HG03565 (cell line): ENCODE measurements around the gene MACROD2.

Source experiments
- ATAC-seq: cut with Tn5 transposase; IDR thresholded peaks from one replicate; pipeline ENCODE4 v1.9.1; 2021; ENCODE audit warnings: mild to moderate bottlenecking, moderate library complexity; ENCODE audit not compliant: unreplicated experiment

Gene MACROD2

DNA sequence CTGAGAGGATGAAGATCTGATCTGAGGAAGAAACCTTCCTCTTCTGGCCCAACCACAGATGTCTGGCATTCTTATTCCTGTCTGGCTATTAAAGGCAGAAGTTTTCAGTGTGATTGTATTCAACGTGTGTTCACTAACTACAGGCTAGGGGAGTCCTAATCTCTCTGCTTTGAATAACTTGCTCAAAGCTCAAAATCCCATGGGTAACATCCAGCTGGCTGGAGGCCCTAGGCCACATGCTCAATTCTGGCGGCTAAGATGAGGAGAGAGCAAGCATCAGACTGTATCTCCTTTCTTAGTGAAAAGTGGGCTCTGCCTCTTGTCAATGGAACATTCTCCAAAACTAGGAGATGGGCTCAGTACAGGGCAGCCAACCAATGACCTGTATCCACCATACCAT, 2099.9 kb downstream of the MACROD2 start:
- ATAC-seq, result no peak

DNA sequence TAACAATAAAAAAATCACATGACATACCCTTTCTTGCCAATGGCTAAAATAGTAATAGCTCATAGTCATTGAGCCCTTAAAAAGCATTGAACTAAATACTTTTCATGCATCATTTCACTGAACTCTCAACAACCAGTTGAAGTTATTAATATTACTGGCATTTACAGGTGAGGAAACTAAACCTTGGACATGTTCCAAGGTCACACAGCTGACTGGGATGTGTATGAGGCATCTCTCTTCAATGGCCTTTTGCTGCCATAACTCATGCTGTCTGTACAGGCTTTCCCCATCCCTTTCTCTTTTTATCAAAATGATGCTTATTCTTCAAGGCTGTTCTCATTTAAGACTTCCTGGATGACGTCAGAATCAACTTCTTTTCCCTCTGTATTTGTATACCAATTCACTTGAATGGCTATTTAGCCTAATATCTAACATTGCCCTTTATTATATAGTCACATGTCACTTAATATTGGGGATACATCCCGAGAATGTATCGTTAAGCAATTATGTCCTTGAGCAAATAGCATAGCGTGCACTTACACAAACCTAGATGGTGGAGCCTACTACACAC, 2101.5 kb downstream of the MACROD2 start:
- ATAC-seq, result no peak

GRCh38 chr20:16097788-16098187, 2102.5 kb downstream of the MACROD2 start:
- no peak for ATAC-seq

DNA sequence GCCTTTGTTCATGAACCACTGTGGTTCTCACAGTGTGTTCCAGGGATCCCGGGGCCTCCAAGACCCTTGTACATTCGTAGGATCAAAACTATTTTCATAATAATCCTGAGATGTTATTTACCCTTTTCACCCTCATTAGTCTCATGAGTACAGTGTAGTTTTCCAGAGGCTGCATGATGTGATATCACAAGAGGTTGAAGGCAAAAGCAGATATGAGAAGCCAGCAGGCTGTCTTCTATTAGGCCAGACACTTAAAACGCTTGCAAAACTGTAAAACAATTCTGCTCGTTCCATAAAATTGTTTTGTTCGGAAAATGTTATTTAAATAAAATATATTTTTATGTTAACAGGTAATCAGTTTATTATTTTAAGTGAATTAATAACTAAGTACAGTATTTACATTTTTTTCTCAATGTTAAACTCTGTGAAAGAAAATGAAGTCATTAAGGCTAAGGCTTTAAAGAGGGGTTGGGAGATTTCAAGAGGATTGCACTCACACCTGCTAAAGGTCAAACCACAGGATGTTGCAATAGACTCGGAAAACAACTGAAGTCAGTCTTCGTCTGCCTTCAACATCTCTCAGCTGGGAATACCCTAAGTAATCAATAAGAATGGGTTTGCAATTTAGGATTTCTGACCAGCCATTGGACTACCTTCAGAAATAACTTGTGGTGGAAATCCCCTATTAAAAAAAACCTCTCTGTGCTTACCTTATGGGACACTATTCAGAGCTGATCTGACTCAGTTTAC, 2103.7 kb downstream of the MACROD2 start:
- ATAC-seq, result no peak

GRCh38 chr20:16100111-16100510, 2104.8 kb downstream of the MACROD2 start:
- ATAC-seq, result no peak

DNA sequence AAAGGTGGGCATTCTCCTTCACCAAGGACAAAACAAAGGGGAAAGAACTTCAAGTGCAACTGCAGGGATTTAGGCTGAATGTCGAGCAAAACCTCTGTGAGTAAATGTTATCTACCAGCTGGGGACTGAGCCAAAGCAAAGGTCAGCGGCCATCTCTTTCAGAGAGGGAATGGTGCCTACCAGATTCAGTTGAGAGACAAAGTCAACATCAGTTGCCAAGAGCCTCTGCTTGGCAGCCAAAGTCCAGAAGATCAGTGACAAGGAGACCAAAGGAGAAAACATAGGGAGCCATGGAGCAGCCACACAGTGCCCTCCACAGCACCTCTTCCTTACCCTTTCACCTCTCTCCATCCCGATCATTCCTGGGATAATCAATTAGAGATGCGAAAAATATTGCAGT, 2105.5 kb downstream of the MACROD2 start:
- ATAC-seq, result no peak
